RPMI7951 (cell line): ENCODE data around the gene MEIOB. TPM values are rescaled to one million over a fixed set of nuclear protein-coding genes. Genes with fewer than 3 reads are reported as not detected.
A peak's percentile ranks its signal among the peaks of the same experiment; 100 is the strongest.
"Not testable (repeated sequence)": the region's sequence is repeated elsewhere in the genome, so short reads cannot be mapped to it uniquely, and the experiment has no call there.

Experiments
- DNase-seq: peaks from one replicate; pipeline ENCODE4 v3.0.0-alpha.2; 2012; ENCODE audit warnings: low read depth
- total RNA-seq: library from RNA; depleted of rRNA; stranded (reverse); fragments of >200 nt; shearing (Covaris generic); gene quantifications from 2 replicates; pipeline ENCODE4 v1.2.3, GENCODE V29; 2014; rRNA removed

Gene MEIOB
- total RNA-seq = not detected in 2 replicates

- DNase-seq = peak; percentile 8
Observed at GRCh38 chr16:1871974-1872635, at the start of gene MEIOB. Gene MEIOB (minus strand): TSS chr16:1872164. CDS start chr16:1868175, 3,989 bp downstream.

- DNase-seq = no peak
Observed at GRCh38 chr16:1920727-1921171, 48.8 kb upstream of the MEIOB start.

GRCh38 chr16:1920122-1920521 is 48.2 kb upstream of the MEIOB start:
- not testable (repeated sequence) for DNase-seq

GRCh38 chr16:1919327-1919998 is 47.5 kb upstream of the MEIOB start:
- no peak for DNase-seq

GRCh38 chr16:1918351-1919326 is 46.7 kb upstream of the MEIOB start, which contains the start of gene HS3ST6:
Gene HS3ST6 (minus strand): TSS chr16:1918415. CDS start chr16:1918323, 92 bp downstream.
- no peak for DNase-seq

GRCh38 chr16:1917665-1918350 is 45.8 kb upstream of the MEIOB start:
- DNase-seq = no peak

- no peak for DNase-seq
Observed at GRCh38 chr16:1917056-1917664, 45.2 kb upstream of the MEIOB start.

- no peak for DNase-seq
Observed at GRCh38 chr16:1916640-1916990, 44.7 kb upstream of the MEIOB start.

GRCh38 chr16:1915732-1916639 is 44.0 kb upstream of the MEIOB start:
- no peak for DNase-seq

GRCh38 chr16:1914988-1915387 is 43.0 kb upstream of the MEIOB start:
- no peak for DNase-seq

- no peak for DNase-seq
Observed at GRCh38 chr16:1914084-1914608, 42.2 kb upstream of the MEIOB start.

GRCh38 chr16:1913327-1914083 is 41.5 kb upstream of the MEIOB start:
- no peak for DNase-seq

- no peak for DNase-seq
Observed at GRCh38 chr16:1912215-1912543, 40.2 kb upstream of the MEIOB start.

- no peak for DNase-seq
Observed at GRCh38 chr16:1911467-1912214, 39.7 kb upstream of the MEIOB start.

- no peak for DNase-seq
Observed at GRCh38 chr16:1909561-1910231, 37.7 kb upstream of the MEIOB start.

- DNase-seq = no peak
Observed at GRCh38 chr16:1908983-1909382, 37.0 kb upstream of the MEIOB start.

GRCh38 chr16:1908184-1908583 is 36.2 kb upstream of the MEIOB start:
- no peak for DNase-seq
